Suprapubic skin (tissue), 4 donors: ENCODE measurements around the gene PTTG1IP. TPM values are rescaled to one million over a fixed set of nuclear protein-coding genes. Genes with fewer than 3 reads are reported as not detected.

Experiments used
- DNase-seq, 2 donors: peaks; one replicate each; pipeline ENCODE4 v3.0.0-alpha.2; 2019; ENCODE audit warnings: low spot score in 2 of 2
- H3K27ac ChIP-seq: fragments of 200-600 bp; sonication (generic); one replicate; pipeline ENCODE4 v1.5.1; 2019
- H3K27me3 ChIP-seq: fragments of 200-600 bp; sonication (generic); one replicate; pipeline ENCODE4 v1.5.1; 2019
- H3K36me3 ChIP-seq: fragments of 200-600 bp; sonication (generic); one replicate; pipeline ENCODE4 v1.5.1; 2019
- H3K4me1 ChIP-seq: fragments of 200-600 bp; sonication (generic); one replicate; pipeline ENCODE4 v1.5.1; 2019
- H3K4me3 ChIP-seq: fragments of 200-600 bp; sonication (generic); one replicate; pipeline ENCODE4 v1.5.1; 2019; ENCODE audit warnings: mild to moderate bottlenecking
- H3K9me3 ChIP-seq: fragments of 200-600 bp; sonication (generic); one replicate; pipeline ENCODE4 v1.5.1; 2019
- CTCF ChIP-seq, 2 donors: fragments of 200-600 bp in 1 of 2; fragments of 450-650 bp in 1 of 2; sonication (generic) in 1 of 2; IDR thresholded peaks; one replicate each; pipeline ENCODE4 v1.5.1; 2016 to 2019; ENCODE audit warnings: antibody characterized with exemption in 2 of 2, mild to moderate bottlenecking in 1 of 2, moderate library complexity in 1 of 2
- EP300 ChIP-seq: sonication (generic); formaldehyde crosslinking; IDR thresholded peaks from one replicate; pipeline ENCODE4 v1.6.1; 2017; ENCODE audit warnings: antibody characterized with exemption
- POLR2A ChIP-seq, 2 donors: fragments of 450-650 bp; IDR thresholded peaks; one replicate each; pipeline ENCODE4 v1.6.1; 2017; ENCODE audit warnings: antibody characterized with exemption in 2 of 2, mild to moderate bottlenecking in 2 of 2, moderate library complexity in 2 of 2
- POLR2AphosphoS5 ChIP-seq, 3 donors: sonication (generic); formaldehyde crosslinking; IDR thresholded peaks; one replicate each; pipeline ENCODE4 v1.6.1; 2017; ENCODE audit warnings: antibody characterized with exemption in 3 of 3
- WGBS: methylation state at CpG from one replicate; pipeline ENCODE4 v1.1.5; 2018; 5-methylcytosine and 5-hydroxymethylcytosine counted together
- total RNA-seq, 4 donors: library from RNA; depleted of rRNA; stranded (reverse); fragments of >200 nt; gene quantifications; one replicate each; pipeline ENCODE4 v1.1.0, GENCODE V29; 2016

The PTTG1IP gene
- total RNA-seq, 4 donors from 2014 or later, result 114 to 172 (median 143) TPM

DNA sequence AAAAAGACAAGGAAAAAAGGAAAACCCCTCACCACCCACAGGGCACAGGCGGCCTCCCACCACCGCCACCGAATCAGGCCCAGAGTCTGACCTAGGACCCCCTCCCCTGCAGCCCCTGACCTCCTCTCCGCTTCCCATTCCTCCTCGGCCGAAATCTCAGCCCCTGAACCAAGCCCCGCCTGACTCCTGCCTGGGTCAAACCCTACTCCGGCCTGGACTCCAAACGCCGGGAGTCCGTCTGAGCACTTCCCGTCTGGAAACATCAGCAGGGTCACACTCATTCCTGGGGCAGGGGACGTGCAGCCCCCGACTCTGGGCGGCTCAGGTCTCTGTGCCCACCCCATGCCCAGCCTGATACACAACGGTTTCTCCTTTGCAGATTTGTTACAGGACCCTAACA lies 29.2 kb downstream of the PTTG1IP start:
- H3K9me3 ChIP-seq, result no peaks in the 10 kb centered on the region
- DNase-seq, result no peak
- peaks cover 22% of the 10 kb centered on the region for H3K4me1 ChIP-seq
- H3K36me3 ChIP-seq, result peaks cover 10% of the 10 kb centered on the region
- H3K27me3 ChIP-seq, result no peaks in the 10 kb centered on the region
- TF ChIP-seq POLR2AphosphoS5 (IDR thresholded peaks at IDR 0.05) (no peak), CTCF (IDR thresholded peaks at IDR 0.05) (no peak), POLR2A (IDR thresholded peaks at IDR 0.05) (no peak), EP300 (no peak)
- H3K27ac ChIP-seq, result no peak overlapping the region
- WGBS, result 80% methylated on average over 12 of the region's 16 CpGs
- no peak overlapping the region for H3K4me3 ChIP-seq

- no peaks in the 10 kb centered on the region for H3K36me3 ChIP-seq
These were observed 30.6 kb downstream of the PTTG1IP start for GRCh38 chr21:44842721-44843445.

DNA sequence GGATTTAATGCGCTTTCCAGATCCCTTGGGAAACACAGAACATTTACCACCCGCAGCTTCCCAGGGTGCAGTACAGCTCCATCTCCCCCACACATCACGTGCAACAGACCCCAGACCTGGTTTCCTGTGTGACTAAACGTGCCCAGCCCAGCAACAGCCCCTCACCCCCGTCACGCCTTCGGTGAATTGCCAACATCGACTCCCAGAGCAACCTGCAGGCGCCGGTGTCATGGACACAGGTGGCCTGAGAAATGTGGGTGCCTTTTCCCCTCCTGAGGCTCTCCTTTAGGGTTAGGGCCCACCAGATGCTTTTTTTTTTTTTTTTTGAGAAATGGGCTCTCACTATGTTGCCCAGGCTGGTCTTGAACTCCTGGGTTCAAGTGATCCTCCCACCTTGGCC lies 31.4 kb downstream of the PTTG1IP start:
- 85% methylated on average over 10 of the region's 10 CpGs for WGBS
- Histone ChIP-seq H3K27ac (no peak overlapping the region), H3K36me3 (no peaks in the 10 kb centered on the region), H3K9me3 (no peaks in the 10 kb centered on the region), H3K4me1 (peaks cover 20% of the 10 kb centered on the region), H3K27me3 (no peaks in the 10 kb centered on the region), H3K4me3 (no peak overlapping the region)
- DNase-seq, result no peak
- TF ChIP-seq POLR2A (IDR thresholded peaks at IDR 0.05), result no peak
- no peak for TF ChIP-seq EP300
- TF ChIP-seq POLR2AphosphoS5 (IDR thresholded peaks at IDR 0.05), result no peak
- TF ChIP-seq CTCF (IDR thresholded peaks at IDR 0.05), result no peak

More at GRCh38 chr21:44842721-44843445, 30.6 kb downstream of the PTTG1IP start:
- no peaks in the 10 kb centered on the region for H3K27me3 ChIP-seq
- H3K27ac ChIP-seq, result no peak overlapping the region
- no peak for DNase-seq
- 75% methylated on average over 20 of the region's 23 CpGs for WGBS
- no peaks in the 10 kb centered on the region for H3K9me3 ChIP-seq
- TF ChIP-seq EP300 (no peak), POLR2AphosphoS5 (IDR thresholded peaks at IDR 0.05) (no peak), CTCF (IDR thresholded peaks at IDR 0.05) (no peak), POLR2A (IDR thresholded peaks at IDR 0.05) (no peak)
- peaks cover 22% of the 10 kb centered on the region for H3K4me1 ChIP-seq
- no peak overlapping the region for H3K4me3 ChIP-seq

DNA sequence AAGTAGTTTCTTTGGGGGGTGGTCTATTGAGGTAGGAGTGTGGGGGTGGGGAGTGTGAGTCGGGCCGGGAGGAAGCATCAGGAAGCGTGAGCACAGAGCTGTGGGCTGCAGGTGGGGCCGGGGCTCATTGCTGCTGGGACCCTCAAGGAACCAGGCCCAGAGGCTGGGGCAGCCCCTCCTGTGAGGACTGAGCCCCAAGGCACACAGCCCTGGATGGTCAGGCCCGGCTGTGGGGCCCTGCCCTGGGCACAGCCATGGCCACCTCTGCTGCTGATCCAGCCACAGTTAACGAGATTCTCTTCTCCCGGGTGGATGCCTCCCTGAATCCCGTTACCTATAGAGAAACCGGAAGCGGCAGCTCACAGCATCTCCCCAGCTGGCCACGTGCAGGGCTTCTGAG lies 32.7 kb downstream of the PTTG1IP start:
- WGBS, result 79% methylated on average over 10 of the region's 11 CpGs
- Histone ChIP-seq H3K27me3 (no peaks in the 10 kb centered on the region), H3K36me3 (no peaks in the 10 kb centered on the region), H3K27ac (no peak overlapping the region), H3K9me3 (no peaks in the 10 kb centered on the region), H3K4me3 (no peak overlapping the region), H3K4me1 (peaks cover 13% of the 10 kb centered on the region)
- TF ChIP-seq POLR2AphosphoS5 (IDR thresholded peaks at IDR 0.05) (no peak), EP300 (no peak), CTCF (IDR thresholded peaks at IDR 0.05) (no peak), POLR2A (IDR thresholded peaks at IDR 0.05) (no peak)
- DNase-seq, result no peak

DNA sequence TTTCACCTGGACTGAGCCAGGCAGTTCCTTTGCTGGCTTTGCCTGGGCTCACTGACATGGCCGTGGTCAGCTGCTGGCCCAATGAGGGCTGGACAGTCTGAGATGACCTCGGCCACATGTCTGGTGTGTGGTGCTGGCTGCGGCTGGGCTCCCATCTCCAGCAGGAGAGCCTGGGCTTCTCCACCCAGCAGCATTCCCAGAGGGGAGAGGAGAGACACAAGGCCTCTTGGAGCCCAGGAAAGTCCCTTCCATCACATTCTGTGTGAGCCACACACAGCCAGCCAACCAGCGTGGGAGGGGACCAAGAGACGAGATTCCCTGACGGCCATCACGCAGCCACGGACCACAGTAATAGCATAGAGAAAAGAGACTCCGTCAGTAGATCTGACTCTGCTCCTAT lies 34.5 kb downstream of the PTTG1IP start:
- H3K9me3 ChIP-seq, result no peaks in the 10 kb centered on the region
- 94% methylated on average over 6 of the region's 9 CpGs for WGBS
- peaks cover 6% of the 10 kb centered on the region for H3K4me1 ChIP-seq
- no peaks in the 10 kb centered on the region for H3K27me3 ChIP-seq
- no peak for DNase-seq
- TF ChIP-seq POLR2AphosphoS5 (IDR thresholded peaks at IDR 0.05) (no peak), CTCF (IDR thresholded peaks at IDR 0.05) (no peak), POLR2A (IDR thresholded peaks at IDR 0.05) (no peak), EP300 (no peak)
- no peaks in the 10 kb centered on the region for H3K36me3 ChIP-seq
- no peak overlapping the region for H3K27ac ChIP-seq
- no peak overlapping the region for H3K4me3 ChIP-seq
